AG09319 (cell line): Measurements from ENCODE around the gene VWA3B.

Experiments
- DNase-seq: peaks from one replicate; pipeline ENCODE4 v3.0.0-alpha.2; 2010; ENCODE audit warnings: low read depth; ENCODE audit errors: extremely low read depth
- CTCF ChIP-seq: IDR thresholded peaks from 2 replicates; pipeline ENCODE4 v1.5.1; 2011; ENCODE audit warnings: low read depth, mild to moderate bottlenecking, inconsistent platforms, low read length, moderate library complexity

VWA3B gene

GRCh38 chr2:98269830-98270229, 182.9 kb downstream of the VWA3B start:
- DNase-seq = no peak
- TF ChIP-seq CTCF = no peak

GRCh38 chr2:98277162-98277859, 190.3 kb downstream of the VWA3B start:
- no peak for TF ChIP-seq CTCF
- no peak for DNase-seq

GRCh38 chr2:98278074-98278473, 191.1 kb downstream of the VWA3B start:
- DNase-seq = no peak
- TF ChIP-seq CTCF = no peak

- DNase-seq = no peak
- no peak for TF ChIP-seq CTCF
Measured at GRCh38 chr2:98280376-98281102, 193.6 kb downstream of the VWA3B start.

GRCh38 chr2:98281607-98282006, 194.6 kb downstream of the VWA3B start:
- TF ChIP-seq CTCF = no peak
- no peak for DNase-seq

GRCh38 chr2:98282109-98282508, 195.1 kb downstream of the VWA3B start:
- no peak for DNase-seq

More at GRCh38 chr2:98282109-98282508, 195.1 kb downstream of the VWA3B start:
- no peak for TF ChIP-seq CTCF
